ENCODE measurements around the gene SGMS2.

The SGMS2 gene

GRCh38 chr4:107956011-107956410 lies 131.3 kb downstream of the SGMS2 start:
- ChIA-PET CTCF (no interaction called here), POLR2A (no interaction called here)

More at GRCh38 chr4:107956011-107956410, 131.3 kb downstream of the SGMS2 start:
- TF ChIP-seq FOXM1 (IDR thresholded peaks at IDR 0.05; ENCODE audit: borderline replicate concordance) (no peak), ELF4 (IDR thresholded peaks at IDR 0.05) (no peak), TARDBP (IDR thresholded peaks at IDR 0.05) (no peak), ZNF384 (IDR thresholded peaks at IDR 0.05) (no peak), FOXA1 (IDR thresholded peaks at IDR 0.05) (no peak)
- no peak for DNase-seq (ENCODE audit: extremely low spot score)

Data from HEK293T (cell line).